ENCODE data around the gene POLE3.

DNA sequence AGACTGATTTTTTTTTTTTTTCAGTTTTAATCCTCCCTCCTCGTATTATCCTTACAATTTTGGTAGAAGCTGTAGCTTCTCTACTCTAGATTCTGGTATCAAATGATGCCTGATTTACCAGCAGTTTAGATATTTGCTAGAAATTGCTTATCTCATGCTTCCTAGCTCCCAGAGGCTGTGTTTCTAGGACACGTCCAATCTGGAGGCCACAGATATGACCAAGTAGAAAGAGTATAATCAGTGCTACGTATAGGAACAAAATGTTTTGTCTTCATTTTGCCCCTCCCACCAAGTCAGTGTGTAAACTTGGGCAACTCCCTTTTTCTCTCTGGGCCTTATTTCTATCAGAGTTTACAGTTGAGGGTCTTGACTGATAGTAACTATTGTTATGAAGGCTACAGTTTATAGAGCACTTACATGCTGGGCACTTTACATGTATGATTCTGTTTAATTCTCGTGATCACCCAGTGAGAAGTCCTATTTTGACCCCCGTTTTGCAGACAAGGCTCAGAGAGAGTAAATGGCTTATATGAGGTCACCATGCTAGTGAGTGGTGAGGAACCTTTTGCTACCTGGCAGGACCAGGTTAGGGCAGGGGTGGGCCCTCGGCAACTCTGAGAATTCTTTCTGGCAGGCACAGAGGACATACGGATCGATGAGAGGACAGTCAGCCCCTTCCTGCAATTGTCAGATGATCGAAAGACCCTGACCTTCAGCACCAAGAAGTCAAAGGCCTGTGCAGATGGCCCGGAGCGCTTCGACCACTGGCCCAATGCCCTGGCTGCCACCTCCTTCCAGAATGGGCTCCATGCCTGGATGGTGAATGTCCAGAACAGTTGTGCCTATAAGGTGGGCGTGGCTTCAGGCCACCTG is 41.3 kb downstream of the POLE3 start:
- TF ChIP-seq, protein P1, sequence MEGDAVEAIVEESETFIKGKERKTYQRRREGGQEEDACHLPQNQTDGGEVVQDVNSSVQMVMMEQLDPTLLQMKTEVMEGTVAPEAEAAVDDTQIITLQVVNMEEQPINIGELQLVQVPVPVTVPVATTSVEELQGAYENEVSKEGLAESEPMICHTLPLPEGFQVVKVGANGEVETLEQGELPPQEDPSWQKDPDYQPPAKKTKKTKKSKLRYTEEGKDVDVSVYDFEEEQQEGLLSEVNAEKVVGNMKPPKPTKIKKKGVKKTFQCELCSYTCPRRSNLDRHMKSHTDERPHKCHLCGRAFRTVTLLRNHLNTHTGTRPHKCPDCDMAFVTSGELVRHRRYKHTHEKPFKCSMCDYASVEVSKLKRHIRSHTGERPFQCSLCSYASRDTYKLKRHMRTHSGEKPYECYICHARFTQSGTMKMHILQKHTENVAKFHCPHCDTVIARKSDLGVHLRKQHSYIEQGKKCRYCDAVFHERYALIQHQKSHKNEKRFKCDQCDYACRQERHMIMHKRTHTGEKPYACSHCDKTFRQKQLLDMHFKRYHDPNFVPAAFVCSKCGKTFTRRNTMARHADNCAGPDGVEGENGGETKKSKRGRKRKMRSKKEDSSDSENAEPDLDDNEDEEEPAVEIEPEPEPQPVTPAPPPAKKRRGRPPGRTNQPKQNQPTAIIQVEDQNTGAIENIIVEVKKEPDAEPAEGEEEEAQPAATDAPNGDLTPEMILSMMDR (IDR thresholded peaks at IDR 0.05) = no peak
- TF ChIP-seq POLR2A (IDR thresholded peaks at IDR 0.05) = no peak
